Stimulated activated CD4-positive, alpha-beta T cell treated with anti-CD3 and anti-CD28 coated beads, Interleukin-2, amount 100 ng/mL, for 24 hours (primary cell): ENCODE data around the gene PLEKHG3.

Experiments used
- DNase-seq, 2 donors: peaks; one replicate each; pipeline ENCODE4 v3.0.0-alpha.2; 2020

The PLEKHG3 gene

GRCh38 chr14:64790478-64790877 lies 86.3 kb downstream of the PLEKHG3 start:
- DNase-seq, result no peak

GRCh38 chr14:64792231-64792630 lies 88.0 kb downstream of the PLEKHG3 start:
- no peak for DNase-seq

- no peak for DNase-seq
Measured at GRCh38 chr14:64792871-64793560, 88.8 kb downstream of the PLEKHG3 start.

GRCh38 chr14:64795211-64795610 lies 91.0 kb downstream of the PLEKHG3 start:
- DNase-seq, result no peak

- no peak for DNase-seq
Measured at GRCh38 chr14:64795921-64796320, 91.7 kb downstream of the PLEKHG3 start.

GRCh38 chr14:64796369-64796768 lies 92.1 kb downstream of the PLEKHG3 start:
- no peak for DNase-seq

GRCh38 chr14:64799555-64799954 lies 95.3 kb downstream of the PLEKHG3 start:
- DNase-seq, result no peak
